PC-9 (cell line): ENCODE measurements around the gene CLMN.

Experiments
- EZH2 ChIP-seq: fragments of 200-600 bp; sonication (generic); IDR thresholded peaks from 2 replicates; pipeline ENCODE4 v1.8.0; 2017; ENCODE audit warnings: antibody characterized with exemption, low read depth
- TF ChIP-seq, protein P1 (sequence below): fragments of 200-600 bp; sonication (generic); conservative IDR thresholded peaks from 2 replicates; pipeline ENCODE4 v1.6.1; 2017; ENCODE audit warnings: mixed run types, antibody characterized with exemption, mild to moderate bottlenecking, moderate library complexity

DNA sequence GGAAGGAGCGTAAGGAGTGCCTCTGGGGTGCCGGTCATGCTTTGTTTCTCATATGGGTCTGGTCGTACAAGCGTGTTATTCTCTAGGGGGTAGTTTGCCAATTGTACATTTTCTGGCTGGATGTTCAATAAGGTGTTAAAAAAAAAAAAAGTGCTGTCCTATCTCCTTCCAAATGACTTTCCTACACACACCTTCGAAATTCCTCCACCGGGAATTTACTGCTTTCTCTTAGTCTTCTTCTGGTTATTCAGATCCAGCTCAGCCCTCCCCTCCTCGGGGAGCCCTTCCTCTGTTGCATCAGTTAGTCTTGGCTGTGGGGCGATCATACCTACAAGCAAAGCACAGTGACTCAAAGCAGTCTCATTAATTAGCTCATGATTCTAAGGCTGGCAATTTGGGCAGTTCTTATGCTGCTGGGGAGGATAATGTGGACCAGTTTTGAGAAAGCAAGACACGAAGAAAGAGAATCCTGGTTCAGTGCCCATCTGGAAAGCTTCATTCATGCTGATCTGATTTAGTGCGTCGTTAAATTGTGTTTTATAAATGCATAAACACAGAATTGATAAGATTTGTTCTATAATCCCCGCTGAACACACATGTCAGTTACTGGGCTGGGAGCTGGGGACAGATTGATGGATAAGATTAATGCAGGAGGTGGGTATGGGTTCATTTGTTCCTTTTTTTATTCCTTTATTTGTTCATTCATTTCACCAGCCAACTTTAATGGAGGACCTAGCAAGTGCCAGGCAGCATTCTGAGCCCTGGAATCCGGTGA is 9.2 kb upstream of the CLMN start:
- no peak for TF ChIP-seq EZH2
- TF ChIP-seq, protein P1, sequence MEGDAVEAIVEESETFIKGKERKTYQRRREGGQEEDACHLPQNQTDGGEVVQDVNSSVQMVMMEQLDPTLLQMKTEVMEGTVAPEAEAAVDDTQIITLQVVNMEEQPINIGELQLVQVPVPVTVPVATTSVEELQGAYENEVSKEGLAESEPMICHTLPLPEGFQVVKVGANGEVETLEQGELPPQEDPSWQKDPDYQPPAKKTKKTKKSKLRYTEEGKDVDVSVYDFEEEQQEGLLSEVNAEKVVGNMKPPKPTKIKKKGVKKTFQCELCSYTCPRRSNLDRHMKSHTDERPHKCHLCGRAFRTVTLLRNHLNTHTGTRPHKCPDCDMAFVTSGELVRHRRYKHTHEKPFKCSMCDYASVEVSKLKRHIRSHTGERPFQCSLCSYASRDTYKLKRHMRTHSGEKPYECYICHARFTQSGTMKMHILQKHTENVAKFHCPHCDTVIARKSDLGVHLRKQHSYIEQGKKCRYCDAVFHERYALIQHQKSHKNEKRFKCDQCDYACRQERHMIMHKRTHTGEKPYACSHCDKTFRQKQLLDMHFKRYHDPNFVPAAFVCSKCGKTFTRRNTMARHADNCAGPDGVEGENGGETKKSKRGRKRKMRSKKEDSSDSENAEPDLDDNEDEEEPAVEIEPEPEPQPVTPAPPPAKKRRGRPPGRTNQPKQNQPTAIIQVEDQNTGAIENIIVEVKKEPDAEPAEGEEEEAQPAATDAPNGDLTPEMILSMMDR, result no peak
